ENCODE data around the gene ATP11C. TPM values are rescaled to one million over a fixed set of nuclear protein-coding genes. Genes with fewer than 3 reads are reported as not detected.
A peak's percentile ranks its signal among the peaks of the same experiment; 100 is the strongest.
"Not testable (repeated sequence)": the region's sequence is repeated elsewhere in the genome, so short reads cannot be mapped to it uniquely, and the experiment has no call there.

ATP11C gene
- polyA plus RNA-seq, 1 donor (not counting 4 experiments of a cell fraction or from before 2014, with no cell fraction given): 14.0 TPM

DNA sequence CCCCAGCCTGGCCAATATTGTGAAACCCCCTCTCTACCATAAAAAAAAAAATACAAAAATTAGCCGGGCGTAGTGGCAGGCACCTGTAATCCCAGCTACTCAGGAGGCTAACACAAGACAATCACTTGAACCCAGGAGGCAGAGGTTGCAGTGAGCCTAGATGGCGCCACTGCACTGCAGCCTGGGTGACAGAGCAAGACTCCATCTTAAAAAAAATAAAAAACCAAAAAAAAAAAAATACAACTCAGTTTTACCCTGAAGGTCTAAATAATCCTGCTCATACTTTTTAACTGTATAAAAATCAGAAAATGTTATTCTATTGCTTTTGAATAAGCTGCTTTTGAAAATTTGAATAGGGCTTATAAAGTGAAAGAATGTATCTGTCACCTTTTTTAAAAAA, 33.3 kb upstream of the ATP11C start:
- TF ChIP-seq, protein P1, sequence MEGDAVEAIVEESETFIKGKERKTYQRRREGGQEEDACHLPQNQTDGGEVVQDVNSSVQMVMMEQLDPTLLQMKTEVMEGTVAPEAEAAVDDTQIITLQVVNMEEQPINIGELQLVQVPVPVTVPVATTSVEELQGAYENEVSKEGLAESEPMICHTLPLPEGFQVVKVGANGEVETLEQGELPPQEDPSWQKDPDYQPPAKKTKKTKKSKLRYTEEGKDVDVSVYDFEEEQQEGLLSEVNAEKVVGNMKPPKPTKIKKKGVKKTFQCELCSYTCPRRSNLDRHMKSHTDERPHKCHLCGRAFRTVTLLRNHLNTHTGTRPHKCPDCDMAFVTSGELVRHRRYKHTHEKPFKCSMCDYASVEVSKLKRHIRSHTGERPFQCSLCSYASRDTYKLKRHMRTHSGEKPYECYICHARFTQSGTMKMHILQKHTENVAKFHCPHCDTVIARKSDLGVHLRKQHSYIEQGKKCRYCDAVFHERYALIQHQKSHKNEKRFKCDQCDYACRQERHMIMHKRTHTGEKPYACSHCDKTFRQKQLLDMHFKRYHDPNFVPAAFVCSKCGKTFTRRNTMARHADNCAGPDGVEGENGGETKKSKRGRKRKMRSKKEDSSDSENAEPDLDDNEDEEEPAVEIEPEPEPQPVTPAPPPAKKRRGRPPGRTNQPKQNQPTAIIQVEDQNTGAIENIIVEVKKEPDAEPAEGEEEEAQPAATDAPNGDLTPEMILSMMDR (optimal IDR thresholded peaks at IDR 0.05 in 1 of 3, IDR thresholded peaks at IDR 0.05 in 1 of 3, conservative IDR thresholded peaks at IDR 0.05 in 1 of 3; ENCODE audit: extremely low read depth in 1 of 3, insufficient read depth in 2 of 3, low read length in 3 of 3): peak in 1 of 3 experiments; percentile 25
- H3K4me1 ChIP-seq (ENCODE audit: control insufficient read depth, extremely low read depth, insufficient read depth, low read length); H3K9ac ChIP-seq (ENCODE audit: control insufficient read depth, extremely low read depth, insufficient read depth, low read length); H3K27ac ChIP-seq (ENCODE audit: control insufficient read depth, insufficient read depth, low read length); dilution Hi-C loops (cut with MboI; ENCODE audit: extremely low pct_ligation_motif_present, low sequenced_read_pairs); FAIRE-seq; H3K4me2 ChIP-seq (ENCODE audit: control insufficient read depth, extremely low read depth, insufficient read depth, low read depth, low read length); H4K20me1 ChIP-seq (ENCODE audit: control insufficient read depth, extremely low read depth, insufficient read depth, low read length); H3K9me3 ChIP-seq (ENCODE audit: control insufficient read depth, low read depth, low read length); H3K27me3 ChIP-seq (ENCODE audit: control insufficient read depth, extremely low read depth, insufficient read depth, low read length); H2AFZ ChIP-seq (ENCODE audit: control insufficient read depth, low read length); DNase-seq (ENCODE audit: low read depth, low spot score); H3K4me3 ChIP-seq (ENCODE audit: control insufficient read depth in 2 of 3, extremely low read depth in 1 of 3, insufficient read depth in 2 of 3, low read depth in 1 of 3, low read length in 3 of 3); H3K36me3 ChIP-seq (ENCODE audit: control insufficient read depth in 2 of 2, extremely low read depth in 1 of 2, insufficient read depth in 2 of 2, low read length in 2 of 2); H3K9me1 ChIP-seq (ENCODE audit: control insufficient read depth, extremely low read depth, insufficient read depth, low read length); H3K79me2 ChIP-seq (ENCODE audit: control insufficient read depth, insufficient read depth, low read length): not testable (repeated sequence)

DNA sequence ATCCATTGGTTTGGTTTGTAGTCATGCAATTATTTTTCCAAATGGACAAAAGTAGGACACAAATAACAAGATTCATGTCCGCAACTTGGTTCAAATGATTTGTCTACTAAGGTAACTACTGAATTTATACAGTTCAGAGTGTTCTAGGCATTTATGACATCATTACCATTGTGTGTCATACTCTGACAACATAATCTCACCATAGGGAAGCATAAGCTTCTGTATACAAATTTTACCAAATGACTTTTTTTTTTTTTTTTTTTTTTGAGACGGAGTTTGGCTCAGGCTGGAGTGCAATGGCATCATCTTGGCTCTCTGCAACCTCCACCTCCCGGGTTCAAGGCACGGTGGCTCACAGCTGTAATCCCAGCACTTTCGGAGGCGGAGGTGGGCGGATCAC, 32.6 kb upstream of the ATP11C start, which contains the start of gene CXorf66:
CXorf66 (minus strand) TSS at position 101 of the 400 bp plus-strand sequence; CDS start at position 76, 25 bp downstream.
- Histone ChIP-seq H3K9ac (ENCODE audit: control insufficient read depth, extremely low read depth, insufficient read depth, low read length) (no peak within 1 kb of the TSS), H3K9me1 (ENCODE audit: control insufficient read depth, extremely low read depth, insufficient read depth, low read length) (no peaks in the 10 kb centered on the region), H3K9me3 (ENCODE audit: control insufficient read depth, low read depth, low read length) (no peaks in the 10 kb centered on the region), H3K4me1 (ENCODE audit: control insufficient read depth, extremely low read depth, insufficient read depth, low read length) (no peaks in the 10 kb centered on the region), H2AFZ (ENCODE audit: control insufficient read depth, low read length) (no peak within 1 kb of the TSS), H3K36me3 (ENCODE audit: control insufficient read depth in 2 of 2, extremely low read depth in 1 of 2, insufficient read depth in 2 of 2, low read length in 2 of 2) (no peaks in the 10 kb centered on the region), H3K4me3 (ENCODE audit: control insufficient read depth in 2 of 3, extremely low read depth in 1 of 3, insufficient read depth in 2 of 3, low read depth in 1 of 3, low read length in 3 of 3) (no peak within 1 kb of the TSS), H3K27ac (ENCODE audit: control insufficient read depth, insufficient read depth, low read length) (no peak within 1 kb of the TSS), H3K4me2 (ENCODE audit: control insufficient read depth, extremely low read depth, insufficient read depth, low read depth, low read length) (no peak within 1 kb of the TSS), H4K20me1 (ENCODE audit: control insufficient read depth, extremely low read depth, insufficient read depth, low read length) (no peaks in the 10 kb centered on the region), H3K79me2 (ENCODE audit: control insufficient read depth, insufficient read depth, low read length) (no peaks in the 10 kb centered on the region), H3K27me3 (ENCODE audit: control insufficient read depth, extremely low read depth, insufficient read depth, low read length) (no peaks in the 10 kb centered on the region)
- DNase-seq (ENCODE audit: low read depth, low spot score) (no peak), FAIRE-seq (no peak)
- dilution Hi-C loops (cut with MboI; ENCODE audit: extremely low pct_ligation_motif_present, low sequenced_read_pairs): no loop called here
- TF ChIP-seq EZH2 (IDR thresholded peaks at IDR 0.05; ENCODE audit: low read length): no peak
- TF ChIP-seq, protein P1 (optimal IDR thresholded peaks at IDR 0.05 in 1 of 3, IDR thresholded peaks at IDR 0.05 in 1 of 3, conservative IDR thresholded peaks at IDR 0.05 in 1 of 3; ENCODE audit: extremely low read depth in 1 of 3, insufficient read depth in 2 of 3, low read length in 3 of 3): no peak

DNA sequence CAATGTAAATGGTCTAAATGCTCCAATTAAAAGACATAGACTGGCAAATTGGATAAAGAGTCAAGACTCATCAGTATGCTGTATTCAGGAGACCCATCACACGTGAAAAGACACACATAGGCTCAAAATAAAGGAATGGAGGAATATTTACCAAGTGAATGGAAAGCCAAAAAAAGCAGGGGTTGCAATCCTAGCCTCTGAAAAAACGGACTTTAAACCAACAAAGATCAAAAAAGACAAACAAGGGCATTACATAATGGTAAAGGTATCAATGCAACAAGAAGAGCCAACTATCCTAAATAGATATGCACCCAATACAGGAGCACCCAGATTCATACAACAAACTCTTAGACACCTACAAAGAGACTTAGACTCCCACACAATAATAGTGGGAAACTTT, 28.2 kb upstream of the ATP11C start:
- dilution Hi-C loops (cut with MboI; ENCODE audit: extremely low pct_ligation_motif_present, low sequenced_read_pairs); H3K36me3 ChIP-seq (ENCODE audit: control insufficient read depth in 2 of 2, extremely low read depth in 1 of 2, insufficient read depth in 2 of 2, low read length in 2 of 2); H3K4me3 ChIP-seq (ENCODE audit: control insufficient read depth in 2 of 3, extremely low read depth in 1 of 3, insufficient read depth in 2 of 3, low read depth in 1 of 3, low read length in 3 of 3); H3K27me3 ChIP-seq (ENCODE audit: control insufficient read depth, extremely low read depth, insufficient read depth, low read length); H3K4me1 ChIP-seq (ENCODE audit: control insufficient read depth, extremely low read depth, insufficient read depth, low read length); H3K9me1 ChIP-seq (ENCODE audit: control insufficient read depth, extremely low read depth, insufficient read depth, low read length); H4K20me1 ChIP-seq (ENCODE audit: control insufficient read depth, extremely low read depth, insufficient read depth, low read length); H3K79me2 ChIP-seq (ENCODE audit: control insufficient read depth, insufficient read depth, low read length); H2AFZ ChIP-seq (ENCODE audit: control insufficient read depth, low read length); H3K4me2 ChIP-seq (ENCODE audit: control insufficient read depth, extremely low read depth, insufficient read depth, low read depth, low read length); DNase-seq (ENCODE audit: low read depth, low spot score); H3K27ac ChIP-seq (ENCODE audit: control insufficient read depth, insufficient read depth, low read length); H3K9me3 ChIP-seq (ENCODE audit: control insufficient read depth, low read depth, low read length); H3K9ac ChIP-seq (ENCODE audit: control insufficient read depth, extremely low read depth, insufficient read depth, low read length); FAIRE-seq: not testable (repeated sequence)

Data from keratinocyte (primary cell).